Measurements from ENCODE around the gene RIC3. TPM values are rescaled to one million over a fixed set of nuclear protein-coding genes. Genes with fewer than 3 reads are reported as not detected.

The RIC3 gene
- total RNA-seq, 1 donor from 2014 or later: 5.3 TPM

DNA sequence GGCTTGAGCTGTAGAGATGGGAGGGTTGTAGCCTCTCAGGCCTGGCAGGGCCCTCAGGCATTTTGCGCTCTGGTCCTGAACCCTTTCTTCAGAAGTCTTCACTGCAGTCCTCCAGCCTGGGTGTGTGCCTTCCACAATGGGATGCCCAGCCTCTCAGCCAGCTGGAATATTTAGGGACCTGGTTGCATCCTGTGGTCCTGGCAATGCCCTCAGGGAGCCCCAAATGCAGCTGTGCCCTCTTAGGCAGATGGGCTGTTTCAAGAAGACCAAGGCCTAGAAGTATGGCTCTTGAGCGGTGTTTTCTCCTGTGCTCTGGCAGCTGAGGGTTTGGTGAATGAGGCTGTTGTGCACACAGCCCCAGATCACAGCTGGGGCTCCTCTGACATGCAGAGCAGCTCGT is 81.1 kb downstream of the RIC3 start:
- intact Hi-C loops (cut with DNase I): no loop called here
- Histone ChIP-seq H3K4me1 (peaks cover 0 to 11% of the 10 kb centered on the region in 2 donors), H3K27ac (no peak overlapping the region), H3K27me3 (no peaks in the 10 kb centered on the region), H3K9me3 (no peaks in the 10 kb centered on the region), H3K4me3 (no peak overlapping the region), H3K36me3 (no peaks in the 10 kb centered on the region)
- TF ChIP-seq, protein P1, sequence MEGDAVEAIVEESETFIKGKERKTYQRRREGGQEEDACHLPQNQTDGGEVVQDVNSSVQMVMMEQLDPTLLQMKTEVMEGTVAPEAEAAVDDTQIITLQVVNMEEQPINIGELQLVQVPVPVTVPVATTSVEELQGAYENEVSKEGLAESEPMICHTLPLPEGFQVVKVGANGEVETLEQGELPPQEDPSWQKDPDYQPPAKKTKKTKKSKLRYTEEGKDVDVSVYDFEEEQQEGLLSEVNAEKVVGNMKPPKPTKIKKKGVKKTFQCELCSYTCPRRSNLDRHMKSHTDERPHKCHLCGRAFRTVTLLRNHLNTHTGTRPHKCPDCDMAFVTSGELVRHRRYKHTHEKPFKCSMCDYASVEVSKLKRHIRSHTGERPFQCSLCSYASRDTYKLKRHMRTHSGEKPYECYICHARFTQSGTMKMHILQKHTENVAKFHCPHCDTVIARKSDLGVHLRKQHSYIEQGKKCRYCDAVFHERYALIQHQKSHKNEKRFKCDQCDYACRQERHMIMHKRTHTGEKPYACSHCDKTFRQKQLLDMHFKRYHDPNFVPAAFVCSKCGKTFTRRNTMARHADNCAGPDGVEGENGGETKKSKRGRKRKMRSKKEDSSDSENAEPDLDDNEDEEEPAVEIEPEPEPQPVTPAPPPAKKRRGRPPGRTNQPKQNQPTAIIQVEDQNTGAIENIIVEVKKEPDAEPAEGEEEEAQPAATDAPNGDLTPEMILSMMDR (IDR thresholded peaks at IDR 0.05): no peak
- DNase-seq (ENCODE audit: low spot score in 2 of 2): no peak

DNA sequence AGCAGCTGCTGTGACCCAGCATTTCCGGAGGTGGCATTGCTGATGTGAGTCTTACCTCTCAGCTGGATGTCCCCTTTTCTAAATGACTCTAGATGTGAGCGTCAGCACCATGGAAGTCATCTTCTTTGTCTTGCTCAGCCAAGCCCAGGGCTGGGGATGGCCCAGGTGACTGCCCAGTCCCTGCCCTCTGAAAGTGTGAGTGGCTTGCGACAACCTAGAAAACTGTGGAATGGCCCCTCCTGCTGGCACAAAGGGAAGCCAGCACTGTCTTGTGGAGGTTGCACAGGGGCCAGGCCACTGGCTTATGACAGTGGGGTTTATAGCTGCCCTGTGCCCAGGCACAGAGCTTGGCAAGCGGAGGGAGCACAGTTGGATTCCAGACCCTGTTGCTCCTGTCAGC is 81.6 kb downstream of the RIC3 start:
- intact Hi-C loops (cut with DNase I): no loop called here
- Histone ChIP-seq H3K36me3 (no peaks in the 10 kb centered on the region), H3K4me3 (no peak overlapping the region), H3K27ac (no peak overlapping the region), H3K4me1 (peaks cover 0 to 14% of the 10 kb centered on the region in 2 donors), H3K9me3 (no peaks in the 10 kb centered on the region), H3K27me3 (no peaks in the 10 kb centered on the region)
- TF ChIP-seq, protein P1 (IDR thresholded peaks at IDR 0.05): no peak
- DNase-seq (ENCODE audit: low spot score in 2 of 2): no peak

DNA sequence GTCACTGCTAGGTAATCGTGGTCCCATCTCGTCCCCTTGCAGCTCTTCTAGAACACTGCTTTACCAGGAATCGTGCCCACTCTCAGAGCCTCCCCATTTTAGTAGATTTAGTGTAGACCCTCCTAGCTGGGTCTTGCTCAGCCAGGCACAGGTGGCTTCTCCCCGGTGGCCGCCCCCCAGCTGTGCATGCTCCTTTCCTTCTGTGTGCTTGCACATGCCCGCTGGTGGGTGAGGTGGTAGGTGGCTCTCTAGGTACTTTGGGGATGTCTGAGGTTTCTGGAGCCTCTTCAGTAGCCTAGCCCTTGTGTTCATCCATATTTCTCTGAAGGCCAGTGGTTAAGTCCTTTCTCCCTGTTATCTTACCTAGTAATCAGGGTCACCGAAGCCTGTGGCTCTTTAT is 82.3 kb downstream of the RIC3 start:
- DNase-seq (ENCODE audit: low spot score in 2 of 2): no peak
- H3K27ac ChIP-seq: no peak overlapping the region
- TF ChIP-seq, protein P1 (IDR thresholded peaks at IDR 0.05): no peak

DNA sequence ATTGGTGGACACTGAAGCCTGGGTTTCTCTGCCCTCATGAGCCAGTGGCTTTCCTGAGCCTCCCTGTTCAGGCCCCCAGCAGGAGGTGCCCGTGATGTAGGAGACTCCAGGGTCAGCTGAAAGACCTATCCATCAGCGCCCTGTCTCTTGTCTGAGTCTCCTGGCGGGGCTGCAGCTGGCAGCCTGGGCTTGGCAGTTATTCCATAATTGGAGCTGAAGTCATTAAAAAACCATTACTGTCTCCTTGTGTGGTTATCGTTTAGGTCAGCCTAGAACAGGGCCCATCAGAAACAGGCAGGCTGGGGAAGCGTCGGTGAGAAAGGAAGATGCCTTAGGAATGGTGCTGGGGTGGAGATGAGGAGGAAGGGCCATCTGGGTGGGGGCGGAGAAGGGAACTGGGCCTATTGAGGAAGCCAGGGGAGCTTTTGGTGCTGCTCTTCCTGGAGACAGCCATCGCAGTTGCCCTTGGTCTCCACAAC is 82.8 kb downstream of the RIC3 start:
- no peak for DNase-seq (ENCODE audit: low spot score in 2 of 2)
- peaks cover 0 to 18% of the 10 kb centered on the region in 2 donors for H3K4me1 ChIP-seq
- no peaks in the 10 kb centered on the region for H3K36me3 ChIP-seq
- no peak overlapping the region for H3K4me3 ChIP-seq
- no peaks in the 10 kb centered on the region for H3K27me3 ChIP-seq
- H3K9me3 ChIP-seq: no peaks in the 10 kb centered on the region
- TF ChIP-seq, protein P1 (IDR thresholded peaks at IDR 0.05): no peak
- intact Hi-C loops (cut with DNase I): no loop called here
- no peak overlapping the region for H3K27ac ChIP-seq

More for the DNA sequence above, 82.3 kb downstream of the RIC3 start:
- no peak overlapping the region for H3K4me3 ChIP-seq
- no peaks in the 10 kb centered on the region for H3K27me3 ChIP-seq
- no peaks in the 10 kb centered on the region for H3K36me3 ChIP-seq
- intact Hi-C loops (cut with DNase I): no loop called here
- H3K4me1 ChIP-seq: peaks cover 0 to 18% of the 10 kb centered on the region in 2 donors
- H3K9me3 ChIP-seq: no peaks in the 10 kb centered on the region

DNA sequence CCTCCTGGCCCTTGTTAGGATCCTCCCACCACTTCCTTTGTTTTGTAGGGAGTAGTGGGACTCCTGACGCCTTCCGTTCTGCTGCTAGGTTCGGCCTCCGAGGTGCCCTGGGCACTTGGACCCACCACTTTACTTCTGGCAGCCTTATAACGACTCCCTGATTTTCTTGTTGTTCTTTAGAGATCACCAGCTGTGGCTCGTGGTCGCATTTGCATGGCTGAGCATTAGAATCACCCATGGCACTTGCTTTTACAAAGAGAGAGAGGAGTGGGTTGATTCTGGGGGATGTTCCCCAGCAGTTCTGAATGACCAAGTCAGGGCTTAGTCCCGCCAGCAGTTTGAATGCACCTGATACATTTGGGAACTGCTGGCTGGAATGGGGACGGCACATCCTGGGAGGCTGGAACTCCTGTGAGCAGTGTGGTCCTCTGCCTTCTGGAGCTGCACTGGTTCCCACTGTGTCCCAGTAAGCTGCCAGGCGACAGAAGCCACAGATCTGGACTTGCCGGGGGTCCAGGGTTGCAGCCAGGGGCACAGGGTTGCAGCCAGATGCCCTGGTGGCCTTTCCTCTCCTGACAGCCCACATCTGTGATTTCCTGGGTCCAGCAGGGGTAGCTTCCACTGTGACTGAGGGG is 83.7 kb downstream of the RIC3 start:
- DNase-seq (ENCODE audit: low spot score in 2 of 2): no peak
- intact Hi-C loops (cut with DNase I): no loop called here
- Histone ChIP-seq H3K27ac (no peak overlapping the region), H3K4me1 (peaks cover 0 to 18% of the 10 kb centered on the region in 2 donors), H3K9me3 (no peaks in the 10 kb centered on the region), H3K4me3 (no peak overlapping the region), H3K36me3 (no peaks in the 10 kb centered on the region), H3K27me3 (no peaks in the 10 kb centered on the region)
- TF ChIP-seq, protein P1 (IDR thresholded peaks at IDR 0.05): no peak
